GDM1 (cell line): ENCODE results near the gene ICAM1.

ENCODE experiments used
- DNase-seq: peaks from one replicate; lab custom pipeline; 2025; lab: John Stamatoyannopoulos, UW

Gene ICAM1

DNA sequence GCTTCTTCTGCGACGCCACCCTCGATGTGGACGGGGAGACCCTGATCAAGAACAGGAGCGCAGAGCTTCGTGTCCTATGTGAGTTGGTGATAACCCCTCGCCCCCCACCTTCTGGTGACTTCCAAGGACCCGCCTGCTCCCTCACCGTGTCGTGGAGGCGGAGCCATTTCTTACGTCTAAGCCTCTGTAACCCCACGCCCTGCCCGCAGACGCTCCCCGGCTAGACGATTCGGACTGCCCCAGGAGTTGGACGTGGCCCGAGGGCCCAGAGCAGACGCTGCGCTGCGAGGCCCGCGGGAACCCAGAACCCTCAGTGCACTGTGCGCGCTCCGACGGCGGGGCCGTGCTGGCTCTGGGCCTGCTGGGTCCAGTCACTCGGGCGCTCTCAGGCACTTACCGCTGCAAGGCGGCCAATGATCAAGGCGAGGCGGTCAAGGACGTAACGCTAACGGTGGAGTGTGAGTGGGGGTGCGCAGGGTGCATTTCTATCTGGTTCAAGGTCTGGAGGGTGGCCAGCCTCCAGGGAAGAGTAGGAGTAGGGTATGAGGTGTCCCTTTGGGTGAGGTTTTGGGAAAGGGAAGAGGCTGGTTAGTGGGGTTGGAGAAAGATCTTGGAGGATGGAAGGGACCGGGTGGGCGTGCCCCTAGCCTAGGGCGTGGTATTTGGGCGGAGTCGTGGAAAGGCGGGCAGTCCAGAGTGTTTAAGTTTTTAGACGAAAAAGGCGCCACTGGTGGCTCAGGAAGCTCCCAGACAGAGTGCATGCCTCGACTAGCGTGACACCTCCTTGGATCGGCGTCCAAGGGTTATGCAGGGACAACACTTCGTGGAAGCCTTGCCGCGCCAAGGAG is 22.1 kb downstream of the ICAM1 start:
- no peak for DNase-seq

DNA sequence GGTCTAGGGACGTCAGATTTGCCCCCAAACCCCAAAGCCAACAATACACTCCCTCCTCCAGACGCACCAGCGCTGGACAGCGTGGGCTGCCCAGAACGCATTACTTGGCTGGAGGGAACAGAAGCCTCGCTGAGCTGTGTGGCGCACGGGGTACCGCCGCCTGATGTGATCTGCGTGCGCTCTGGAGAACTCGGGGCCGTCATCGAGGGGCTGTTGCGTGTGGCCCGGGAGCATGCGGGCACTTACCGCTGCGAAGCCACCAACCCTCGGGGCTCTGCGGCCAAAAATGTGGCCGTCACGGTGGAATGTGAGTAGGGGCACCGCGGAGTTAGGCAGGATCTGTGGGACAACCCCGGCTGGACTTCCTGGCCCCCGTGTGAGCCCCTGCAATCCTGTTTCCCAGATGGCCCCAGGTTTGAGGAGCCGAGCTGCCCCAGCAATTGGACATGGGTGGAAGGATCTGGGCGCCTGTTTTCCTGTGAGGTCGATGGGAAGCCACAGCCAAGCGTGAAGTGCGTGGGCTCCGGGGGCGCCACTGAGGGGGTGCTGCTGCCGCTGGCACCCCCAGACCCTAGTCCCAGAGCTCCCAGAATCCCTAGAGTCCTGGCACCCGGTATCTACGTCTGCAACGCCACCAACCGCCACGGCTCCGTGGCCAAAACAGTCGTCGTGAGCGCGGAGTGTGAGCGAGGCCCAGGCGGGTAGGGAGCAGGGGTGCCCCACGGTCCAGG is 22.9 kb downstream of the ICAM1 start:
- DNase-seq: no peak

DNA sequence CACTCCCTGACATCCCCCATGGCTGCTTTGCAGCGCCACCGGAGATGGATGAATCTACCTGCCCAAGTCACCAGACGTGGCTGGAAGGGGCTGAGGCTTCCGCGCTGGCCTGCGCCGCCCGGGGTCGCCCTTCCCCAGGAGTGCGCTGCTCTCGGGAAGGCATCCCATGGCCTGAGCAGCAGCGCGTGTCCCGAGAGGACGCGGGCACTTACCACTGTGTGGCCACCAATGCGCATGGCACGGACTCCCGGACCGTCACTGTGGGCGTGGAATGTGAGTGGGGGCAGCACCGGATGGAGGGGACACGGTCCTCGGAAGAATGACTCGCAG is 23.4 kb downstream of the ICAM1 start:
- no peak for DNase-seq

DNA sequence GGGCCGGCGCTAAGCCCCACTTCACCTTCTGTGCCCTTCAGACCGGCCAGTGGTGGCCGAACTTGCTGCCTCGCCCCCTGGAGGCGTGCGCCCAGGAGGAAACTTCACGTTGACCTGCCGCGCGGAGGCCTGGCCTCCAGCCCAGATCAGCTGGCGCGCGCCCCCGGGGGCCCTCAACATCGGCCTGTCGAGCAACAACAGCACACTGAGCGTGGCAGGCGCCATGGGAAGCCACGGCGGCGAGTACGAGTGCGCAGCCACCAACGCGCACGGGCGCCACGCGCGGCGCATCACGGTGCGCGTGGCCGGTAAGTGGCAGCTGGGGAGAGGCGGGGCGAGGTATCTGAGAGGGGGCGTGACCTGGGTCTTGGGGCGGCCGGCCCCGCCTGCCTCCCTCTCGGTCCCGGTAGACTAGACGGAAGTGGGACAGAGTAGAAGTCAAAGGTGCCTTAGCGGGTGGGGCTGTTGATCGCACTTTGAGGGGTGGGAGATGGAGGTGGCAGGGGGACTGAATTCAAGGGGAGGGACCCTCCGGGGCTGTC is 24.5 kb downstream of the ICAM1 start:
- no peak for DNase-seq

DNA sequence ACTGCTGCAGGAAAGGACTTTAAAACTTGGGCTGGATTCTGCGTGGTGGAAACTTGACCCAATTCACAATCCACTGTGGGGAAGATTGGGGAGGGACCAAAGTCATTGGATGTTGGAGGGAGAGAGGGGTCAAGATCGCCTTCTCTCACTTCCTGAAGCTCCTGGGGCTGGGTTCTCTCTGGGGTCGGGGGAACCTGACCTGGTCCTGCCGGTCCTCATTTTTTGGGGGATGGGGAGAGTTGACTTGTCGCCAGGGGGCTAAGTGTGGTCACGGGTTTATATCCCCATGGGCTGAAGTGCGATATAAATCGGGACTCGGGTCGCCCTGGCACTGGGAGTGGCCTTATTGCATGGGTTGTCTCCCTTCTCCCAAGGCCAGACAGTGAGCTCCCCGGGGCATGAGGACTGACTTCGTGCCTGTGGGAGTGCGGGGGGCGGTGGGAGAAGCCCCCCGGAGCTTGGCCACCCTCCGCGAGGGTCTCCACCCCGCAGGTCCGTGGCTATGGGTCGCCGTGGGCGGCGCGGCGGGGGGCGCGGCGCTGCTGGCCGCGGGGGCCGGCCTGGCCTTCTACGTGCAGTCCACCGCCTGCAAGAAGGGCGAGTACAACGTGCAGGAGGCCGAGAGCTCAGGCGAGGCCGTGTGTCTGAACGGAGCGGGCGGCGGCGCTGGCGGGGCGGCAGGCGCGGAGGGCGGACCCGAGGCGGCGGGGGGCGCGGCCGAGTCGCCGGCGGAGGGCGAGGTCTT is 25.1 kb downstream of the ICAM1 start:
- no peak for DNase-seq

DNA sequence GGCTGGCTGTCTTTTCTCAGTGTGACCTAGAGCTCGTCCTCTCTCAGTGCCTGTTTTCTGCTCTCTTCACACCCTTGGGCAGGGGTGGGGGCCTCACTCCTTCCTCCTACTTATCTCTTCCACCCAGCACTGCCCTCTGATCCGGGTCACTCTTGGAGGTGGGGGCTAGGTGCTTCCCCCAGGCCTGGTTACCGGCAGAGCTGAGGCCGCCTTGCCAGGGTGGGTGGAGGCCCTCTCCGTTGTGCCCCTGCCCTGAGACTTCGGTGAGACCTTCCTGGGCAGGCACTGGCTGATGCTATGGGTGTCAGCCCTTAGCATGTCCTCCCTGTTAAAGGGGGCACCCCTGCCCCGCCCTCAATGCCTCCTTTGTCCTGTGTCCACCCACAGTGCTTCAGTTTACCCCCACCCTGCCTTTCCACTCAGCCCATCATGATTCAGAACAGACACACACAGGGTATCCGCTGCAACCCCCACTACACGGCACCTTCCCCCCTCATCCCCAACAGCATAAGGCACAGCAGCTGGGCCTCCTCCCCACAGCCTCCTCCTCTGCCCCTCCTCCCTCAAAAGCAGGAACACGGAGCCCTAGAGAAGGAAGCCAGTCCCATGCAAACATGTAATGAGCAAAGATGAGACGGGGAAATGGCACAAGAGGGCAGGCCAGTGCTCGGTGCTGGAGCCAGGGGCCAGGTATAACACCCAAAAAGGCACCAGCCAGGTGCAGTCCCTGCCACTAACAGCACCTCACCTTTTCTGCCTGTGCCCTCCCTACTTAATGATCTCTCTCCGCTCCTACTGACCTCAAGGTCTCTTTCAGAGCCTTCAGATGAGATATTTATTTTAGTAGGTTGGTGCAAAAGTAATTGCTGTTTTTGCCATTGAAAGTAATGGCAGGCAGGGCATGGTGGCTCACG is 28.9 kb downstream of the ICAM1 start:
- DNase-seq: peak; percentile 83

DNA sequence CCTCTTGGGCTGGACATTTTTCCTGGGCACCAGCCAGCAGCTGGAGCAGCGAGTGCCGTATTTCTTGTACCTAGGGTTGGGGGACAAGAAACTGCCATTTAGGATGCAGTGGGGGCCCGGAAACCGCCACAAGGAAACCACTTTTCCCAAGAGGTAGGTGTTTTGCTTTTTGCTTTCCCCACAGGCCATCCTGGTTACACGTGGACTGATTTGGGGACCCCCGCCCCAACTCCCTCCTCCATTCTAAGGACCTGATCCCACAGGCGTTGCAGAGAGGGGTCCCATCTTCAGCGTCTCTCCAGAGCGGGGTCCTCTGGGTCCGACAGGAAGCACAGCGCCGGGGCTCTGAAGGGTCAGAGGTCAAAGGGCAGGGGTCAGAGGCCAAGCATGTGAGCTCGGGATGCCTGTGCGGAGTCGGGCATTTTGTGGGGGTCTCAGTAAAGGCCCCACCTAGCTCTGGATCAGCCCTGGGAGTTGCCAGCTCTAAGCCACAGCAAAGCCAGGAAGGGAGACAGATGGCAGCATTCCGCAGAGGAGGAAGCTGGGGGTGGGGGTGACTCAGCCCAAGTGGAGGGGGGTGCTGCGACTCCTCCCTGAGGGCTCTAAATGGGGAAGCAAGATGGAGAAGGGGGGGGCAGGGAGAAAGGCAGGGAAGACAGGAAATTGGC is 34.4 kb downstream of the ICAM1 start:
- DNase-seq: peak; percentile 78

DNA sequence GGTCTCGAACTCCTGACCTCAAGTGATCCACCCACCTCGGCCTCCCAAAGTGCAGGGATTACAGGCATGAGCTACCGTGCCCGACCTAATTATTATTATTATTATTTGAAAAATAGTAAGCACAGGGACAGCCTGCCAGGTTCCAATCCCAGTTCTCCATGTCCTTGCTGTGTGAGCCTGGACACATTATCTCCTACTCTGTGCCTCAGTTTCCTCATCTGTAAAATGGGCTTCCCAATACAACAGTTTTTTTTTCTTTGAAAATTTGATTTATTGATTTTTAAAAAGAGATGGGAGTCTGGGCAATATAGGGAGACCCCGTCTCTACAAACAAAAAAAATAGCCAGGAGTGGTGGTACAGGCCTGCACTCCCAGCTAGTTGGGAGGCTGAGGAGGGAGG is 35.4 kb downstream of the ICAM1 start:
- no peak for DNase-seq

DNA sequence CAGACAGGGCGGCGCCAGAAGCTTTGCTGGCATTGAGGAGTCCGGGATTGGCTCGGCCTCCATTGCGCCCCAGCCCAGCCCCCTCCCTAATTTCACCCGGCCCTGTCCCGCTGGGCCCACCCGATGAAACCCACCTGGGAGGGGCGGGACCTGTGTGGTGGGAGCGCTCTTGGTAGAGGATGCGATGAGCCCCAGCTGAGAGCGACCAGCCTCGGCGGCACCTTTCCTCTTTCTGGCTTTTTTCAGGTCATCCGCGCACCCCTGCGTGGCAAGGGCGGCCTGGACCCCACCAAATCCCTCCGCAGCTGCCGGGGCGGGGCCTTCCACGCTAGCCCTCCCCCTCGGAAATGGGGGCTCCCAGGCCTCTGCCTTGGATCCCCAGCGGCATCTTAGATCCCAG is 38.5 kb downstream of the ICAM1 start, which contains the start of gene ZGLP1:
Gene ZGLP1 (minus strand): TSS at position 393 of the 400 bp plus-strand sequence.
- DNase-seq: no peak

DNA sequence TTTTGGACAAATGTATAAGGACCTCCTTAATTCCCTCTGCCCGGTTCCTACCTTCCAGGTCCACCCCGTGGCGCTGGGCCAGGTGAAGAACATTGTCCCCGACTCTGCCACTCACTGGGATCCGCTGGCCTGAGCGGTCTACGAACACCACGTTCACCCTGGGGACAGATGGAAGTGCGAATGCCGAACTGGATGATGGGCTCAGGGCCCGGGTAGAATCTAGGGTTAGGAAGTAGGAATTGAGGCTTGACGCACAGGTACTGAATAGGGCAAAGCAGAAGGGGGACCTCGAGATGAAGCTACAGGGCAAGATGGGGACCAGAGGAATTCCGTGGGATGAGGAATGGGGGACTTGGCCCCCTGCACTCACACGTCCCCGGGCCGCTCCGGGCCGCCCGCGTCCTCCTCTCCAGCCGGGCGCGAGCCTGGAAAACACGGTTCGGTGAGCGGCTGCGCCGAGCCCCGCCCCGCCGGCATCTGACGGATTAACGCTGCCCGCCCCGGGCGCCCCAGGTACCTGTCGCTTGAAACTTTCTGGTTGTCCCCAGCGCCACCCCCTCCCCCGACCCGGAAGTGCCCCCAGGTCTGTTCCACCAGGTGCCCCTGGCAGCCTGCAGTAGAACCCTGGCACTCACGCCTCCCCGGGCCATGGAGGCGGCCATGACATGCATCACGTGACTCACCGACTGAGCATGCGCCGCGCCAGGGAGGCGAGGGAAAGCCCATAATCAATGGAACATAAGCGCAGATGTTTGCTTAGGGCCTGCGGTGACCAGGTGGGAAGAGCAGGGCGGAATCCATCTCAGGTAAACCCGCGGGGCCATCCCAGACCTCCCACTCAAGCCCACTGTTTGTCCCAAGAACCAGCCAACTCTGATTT is 44.7 kb downstream of the ICAM1 start, which contains the start of gene FDX2:
Gene FDX2 (minus strand): TSS at position 681 of the 880 bp plus-strand sequence. CDS start 19 bp downstream, at position 662.
- DNase-seq: peak; percentile 63

DNA sequence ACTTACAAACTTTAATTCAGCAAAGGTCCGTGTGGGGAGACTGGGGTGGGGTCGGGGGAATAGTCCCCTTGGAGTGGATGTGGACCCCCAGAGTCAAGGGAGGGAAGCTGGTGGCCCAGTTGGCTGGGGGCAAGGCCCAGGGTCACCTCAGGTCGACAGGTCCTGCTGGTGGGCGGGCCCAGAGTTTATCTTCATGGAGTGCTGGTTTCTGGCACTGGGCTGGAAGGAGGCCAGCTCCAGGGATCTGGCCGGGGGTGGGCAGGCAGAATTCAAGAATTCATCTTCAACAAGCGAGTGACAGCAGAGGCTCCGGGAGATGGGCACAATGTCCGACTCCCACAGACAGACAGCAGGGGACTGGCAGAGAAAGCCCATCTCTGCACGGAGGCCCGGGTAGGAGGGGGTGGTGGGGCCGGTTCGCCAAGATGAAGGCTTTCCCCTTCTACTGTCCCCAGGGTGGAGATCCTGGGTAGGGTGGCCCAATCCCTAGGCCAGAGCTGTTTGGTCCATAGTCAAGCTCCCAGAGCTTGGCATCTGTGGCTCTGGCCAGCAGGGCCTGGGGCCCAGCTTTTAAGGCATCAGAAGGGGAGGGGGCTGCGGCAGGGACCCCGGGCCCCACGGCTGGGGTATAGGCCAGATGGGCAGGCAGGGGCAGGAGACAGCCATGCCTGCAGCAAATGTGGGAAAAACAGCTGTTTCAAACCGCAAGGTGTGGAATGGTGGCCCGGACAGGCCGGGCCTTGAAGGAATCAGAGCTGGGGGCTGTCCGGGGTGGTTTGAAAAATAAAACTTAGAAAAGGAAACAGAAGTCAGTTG is 45.5 kb downstream of the ICAM1 start:
- DNase-seq: no peak

DNA sequence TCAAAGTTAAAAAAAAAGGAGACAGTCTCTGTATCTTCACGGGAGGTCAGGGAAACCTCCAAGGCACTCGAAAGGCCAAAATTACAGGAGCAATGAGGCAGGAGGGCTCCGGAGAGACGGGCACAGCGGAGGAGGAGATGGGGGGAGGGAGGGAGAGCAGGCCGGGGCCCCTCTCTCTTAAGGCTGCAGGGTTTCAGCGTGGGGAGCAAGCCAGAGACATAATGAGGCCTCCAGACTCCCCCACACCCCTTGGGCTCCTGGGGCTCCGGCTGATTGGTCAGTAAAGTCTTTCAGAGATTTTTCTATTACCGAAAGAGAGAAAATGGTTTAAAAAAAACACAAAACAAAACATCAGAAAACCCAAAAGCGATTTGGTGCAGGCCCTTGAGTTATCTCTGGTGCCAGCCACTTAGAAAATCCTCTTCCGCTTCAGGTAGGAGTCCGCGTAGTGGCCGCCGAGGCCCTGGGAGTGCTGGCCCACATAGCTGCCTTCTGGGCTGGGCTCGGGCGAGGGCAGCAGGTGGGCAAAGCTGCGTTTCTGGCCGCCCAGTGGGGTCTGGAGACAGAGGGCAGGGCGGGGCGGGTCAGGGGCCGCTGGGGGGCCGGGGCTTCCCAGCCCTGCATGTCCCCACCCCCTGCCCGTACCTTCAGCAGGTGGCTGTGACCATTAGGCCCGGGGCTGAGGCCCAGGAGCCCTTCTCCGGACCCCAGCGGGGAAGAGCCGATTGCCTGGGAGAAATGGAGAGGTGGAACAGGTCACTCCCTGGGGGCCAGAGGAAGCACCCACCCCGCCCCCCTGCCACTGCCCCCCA is 46.3 kb downstream of the ICAM1 start:
- no peak for DNase-seq

DNA sequence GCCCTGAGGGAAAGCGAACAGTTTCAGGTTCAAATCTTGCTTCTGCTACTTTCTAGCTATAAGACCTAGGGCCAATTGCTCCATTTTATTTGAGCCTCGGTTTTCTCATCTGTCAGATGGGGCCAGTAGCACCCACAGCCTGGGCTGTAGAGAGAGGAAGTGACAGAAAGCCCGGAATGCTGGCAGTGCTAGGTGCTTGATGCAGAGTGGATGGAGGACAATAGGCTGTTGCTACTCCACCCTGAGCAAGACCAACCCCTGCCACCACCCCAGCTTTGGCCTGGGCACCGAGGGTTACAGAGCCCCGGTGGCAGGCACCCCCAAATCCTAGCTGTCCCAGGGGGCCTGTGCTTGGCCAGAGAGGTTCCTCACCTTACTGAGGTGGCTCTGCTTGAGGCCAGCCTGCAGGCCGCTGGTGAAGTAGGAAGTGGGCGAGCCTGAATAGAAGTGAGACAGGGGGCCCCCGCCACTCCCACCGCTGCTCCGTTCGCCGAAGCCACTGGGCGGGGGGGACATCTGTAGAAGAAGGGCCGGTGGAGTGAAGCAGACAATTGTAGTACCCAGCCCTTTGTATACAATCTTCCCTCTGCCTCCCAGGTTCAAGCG is 47.0 kb downstream of the ICAM1 start:
- DNase-seq: no peak

DNA sequence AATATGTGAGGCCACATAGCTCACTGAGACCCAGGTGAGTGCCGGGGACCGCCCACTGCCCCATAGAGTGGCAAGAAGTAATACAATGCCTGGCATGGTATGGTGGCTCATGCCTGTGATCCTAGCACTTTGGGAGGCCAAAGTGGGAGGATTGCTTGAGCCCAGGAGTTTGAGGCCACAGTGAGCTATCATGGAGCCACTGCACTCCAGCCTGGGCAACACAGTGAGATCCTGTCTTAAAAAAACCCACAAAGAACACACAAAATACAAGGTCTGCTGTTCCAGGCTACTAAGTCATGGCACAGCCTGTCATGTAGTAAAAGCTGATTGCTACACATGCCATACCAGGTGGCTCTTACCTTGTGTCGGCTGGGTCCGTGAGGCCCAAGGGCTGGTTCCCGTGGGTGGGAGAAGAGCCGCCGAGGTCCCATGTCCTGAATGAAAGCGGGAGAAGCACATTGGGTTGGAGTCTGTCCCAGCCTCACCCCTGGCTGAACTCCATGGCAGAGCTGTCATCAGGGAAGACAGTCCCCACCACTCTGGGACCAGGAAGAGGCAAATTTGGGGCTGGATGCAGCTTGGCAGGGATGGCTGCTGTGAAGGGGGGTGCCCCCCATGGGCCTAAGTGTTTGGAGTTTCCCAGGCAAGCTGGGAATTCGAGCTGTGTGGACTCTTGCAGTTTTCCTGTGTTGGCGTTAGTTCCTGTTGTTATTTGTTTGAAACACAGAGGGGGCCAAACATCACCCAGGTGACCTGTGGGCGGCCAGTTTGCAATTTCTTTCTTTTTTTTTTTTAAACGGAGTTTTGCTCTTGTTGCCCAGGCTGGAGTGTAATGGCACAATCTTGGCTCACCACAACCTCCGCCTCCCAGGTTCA is 48.1 kb downstream of the ICAM1 start:
- DNase-seq: no peak

DNA sequence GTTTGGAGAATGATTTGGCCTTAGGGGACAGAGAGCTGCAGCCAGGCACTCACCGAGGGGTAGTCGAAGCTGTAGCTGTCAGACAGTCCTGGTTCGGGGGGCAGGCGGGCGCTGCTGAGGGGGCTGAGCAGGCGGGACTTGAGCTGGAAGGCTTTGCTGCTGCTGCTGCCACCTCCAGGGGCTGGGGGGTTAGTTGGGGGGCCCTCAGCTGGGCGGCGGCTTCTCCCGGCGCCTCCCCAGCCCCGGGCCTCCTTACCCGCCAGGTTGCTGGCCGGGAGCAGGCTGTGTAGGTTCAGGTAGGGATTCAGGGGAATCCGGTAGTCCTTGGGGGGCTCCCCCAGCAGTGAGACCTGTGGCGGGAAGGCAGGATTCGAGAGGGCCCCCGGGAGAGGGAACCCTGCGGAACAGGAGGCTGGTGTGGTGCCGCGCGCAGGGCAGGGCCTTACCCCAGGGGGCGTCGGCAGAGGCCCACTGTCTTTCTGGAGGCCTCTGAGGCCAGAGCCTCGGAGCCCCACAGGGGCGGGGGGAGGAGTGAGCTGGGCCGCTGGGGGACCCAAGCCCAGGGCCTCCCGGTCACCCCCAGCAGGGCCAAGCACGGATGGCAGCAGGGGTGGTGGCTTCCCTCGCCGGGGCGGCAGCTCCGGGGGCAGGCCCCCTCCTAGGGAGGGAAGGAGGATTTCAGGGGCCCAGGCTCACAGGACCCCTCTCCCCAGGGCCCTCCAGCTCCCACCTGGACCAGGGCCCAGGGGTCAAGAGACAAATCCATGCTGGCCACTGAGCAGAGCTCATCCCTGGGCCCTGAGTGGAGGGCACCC is 49.9 kb downstream of the ICAM1 start:
- no peak for DNase-seq

DNA sequence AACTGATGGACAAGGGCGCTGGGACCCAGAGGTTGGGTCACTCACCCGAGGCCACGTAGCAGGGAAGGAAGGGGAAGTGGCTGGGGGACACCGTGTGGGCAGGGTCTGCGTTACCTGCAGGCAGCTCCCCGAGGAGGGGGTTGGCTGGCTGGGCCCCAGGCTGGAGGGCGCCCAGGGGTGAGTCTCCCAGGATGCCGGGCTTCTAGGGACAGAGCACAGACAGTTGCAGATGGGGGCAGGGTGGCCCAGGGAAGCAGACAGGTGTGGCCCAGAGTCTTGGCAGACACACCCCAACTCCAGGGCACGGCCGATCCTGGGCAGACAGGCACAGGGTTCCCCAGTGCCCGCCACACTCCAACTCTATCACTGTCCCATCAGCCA is 50.5 kb downstream of the ICAM1 start:
- no peak for DNase-seq
